Placental pericyte (primary cell): ENCODE results near the gene KRTAP1-3. TPM values are rescaled to one million over a fixed set of nuclear protein-coding genes. Genes with fewer than 3 reads are reported as not detected.

ENCODE experiments used
- small RNA-seq: library from RNA; depleted of rRNA; stranded (forward); fragments of <200 nt; gene quantifications from one replicate; pipeline ENCODE3, GENCODE V24; 2012; ENCODE audit warnings: low replicate concordance
- total RNA-seq: library from RNA; depleted of rRNA; stranded (reverse); fragments of >200 nt; gene quantifications from 2 replicates; pipeline ENCODE4 v1.2.3, GENCODE V29; 2012

KRTAP1-3 gene
- total RNA-seq: not detected in 2 replicates

GRCh38 chr17:41034346-41034935, at the start of gene KRTAP1-3:
Gene KRTAP1-3, minus strand, starts transcription at chr17:41034874. Its CDS starts 53 bp downstream, at chr17:41034821.

GRCh38 chr17:41084100-41084856, 49.6 kb upstream of the KRTAP1-3 start, which contains the start of gene KRTAP4-7:
Gene KRTAP4-7, plus strand, starts transcription at chr17:41084150. Its CDS starts 57 bp downstream, at chr17:41084207.

GRCh38 chr17:41065829-41066624, 31.4 kb upstream of the KRTAP1-3 start, which contains the start of gene KRTAP2-4:
Gene KRTAP2-4, minus strand, starts transcription at chr17:41065879. Its CDS starts 34 bp downstream, at chr17:41065845.

GRCh38 chr17:41060052-41060604, 25.5 kb upstream of the KRTAP1-3 start, which contains the start of gene KRTAP2-3:
Gene KRTAP2-3, minus strand, starts transcription at chr17:41060114. Its CDS starts 64 bp downstream, at chr17:41060050.

GRCh38 chr17:41055130-41055529, 20.5 kb upstream of the KRTAP1-3 start, which contains the start of gene KRTAP2-2:
Gene KRTAP2-2, minus strand, starts transcription at chr17:41055230. Its CDS starts 19 bp downstream, at chr17:41055211.

GRCh38 chr17:41046735-41047465, 12.2 kb upstream of the KRTAP1-3 start, which contains the start of gene KRTAP2-1:
Gene KRTAP2-1, minus strand, starts transcription at chr17:41047316. Its CDS starts 49 bp downstream, at chr17:41047267.

GRCh38 chr17:41040783-41041571, 6.3 kb upstream of the KRTAP1-3 start, which contains the start of gene KRTAP1-1:
Gene KRTAP1-1, minus strand, starts transcription at chr17:41041450. Its CDS starts 53 bp downstream, at chr17:41041397.

GRCh38 chr17:41029633-41030245, 4.9 kb downstream of the KRTAP1-3 start, which contains the start of gene KRTAP1-4:
Gene KRTAP1-4, minus strand, starts transcription at chr17:41030195. Its CDS starts 117 bp downstream, at chr17:41030078.

GRCh38 chr17:41026715-41027471, 7.8 kb downstream of the KRTAP1-3 start, which contains the start of gene KRTAP1-5:
Gene KRTAP1-5, minus strand, starts transcription at chr17:41027208. Its CDS starts 53 bp downstream, at chr17:41027155.

GRCh38 chr17:41008811-41009210, 25.9 kb downstream of the KRTAP1-3 start, which contains the start of gene KRTAP3-1:
Gene KRTAP3-1, minus strand, starts transcription at chr17:41009128. Its CDS starts 54 bp downstream, at chr17:41009074.

GRCh38 chr17:40999563-40999962, 35.1 kb downstream of the KRTAP1-3 start, which contains the start of gene KRTAP3-2:
Gene KRTAP3-2, minus strand, starts transcription at chr17:40999906. Its CDS starts 53 bp downstream, at chr17:40999853.

GRCh38 chr17:40993839-40994238, 40.8 kb downstream of the KRTAP1-3 start, which contains the start of gene KRTAP3-3:
Gene KRTAP3-3, minus strand, starts transcription at chr17:40994164. Its CDS starts 67 bp downstream, at chr17:40994097.

GRCh38 chr17:40984226-40984625, 50.4 kb downstream of the KRTAP1-3 start, which contains the start of gene KRT40:
Gene KRT40, minus strand, starts transcription at chr17:40984326. Its CDS starts 53 bp downstream, at chr17:40984273.

Small RNAs within 50 kb of the gene (small RNA-seq; reads per million reads assigned to genes)
- not detected for gene KRTAP3-4P

Other genes starting within 250 kb of the KRTAP1-3 start
- not detected in 2 replicates for gene KRT28, start 234.9 kb downstream of the KRTAP1-3 start, total RNA-seq
- gene KRT10, start 212.3 kb downstream of the KRTAP1-3 start, total RNA-seq: 3.1 and 3.5 TPM in 2 replicates
- 0.43 TPM in 1 of 2 replicates, not detected in the other for gene KRT12, start 167.7 kb downstream of the KRTAP1-3 start, total RNA-seq
- not detected in 2 replicates for gene KRT20, start 149.6 kb downstream of the KRTAP1-3 start, total RNA-seq
- gene KRT23, start 97.2 kb downstream of the KRTAP1-3 start, total RNA-seq: 0.22 TPM in 1 of 2 replicates, not detected in the other
- gene KRT39, start 67.9 kb downstream of the KRTAP1-3 start, total RNA-seq: 0.43 TPM in 1 of 2 replicates, not detected in the other
- gene KRT40, start 50.5 kb downstream of the KRTAP1-3 start, total RNA-seq: 0.14 TPM in 1 of 2 replicates, not detected in the other
- gene KRTAP3-3, start 40.7 kb downstream of the KRTAP1-3 start, total RNA-seq: not detected in 2 replicates
- gene KRTAP3-2, start 35.0 kb downstream of the KRTAP1-3 start, total RNA-seq: not detected in 2 replicates
- not detected in 2 replicates for gene KRTAP3-1, start 25.7 kb downstream of the KRTAP1-3 start, total RNA-seq
- gene KRTAP1-5, start 7.7 kb downstream of the KRTAP1-3 start, total RNA-seq: 1.5 and 14.2 TPM in 2 replicates
- not detected in 2 replicates for gene KRTAP1-4, start 4.7 kb downstream of the KRTAP1-3 start, total RNA-seq
- not detected in 2 replicates for gene KRTAP1-1, start 6.6 kb upstream of the KRTAP1-3 start, total RNA-seq
- gene KRTAP2-1, start 12.4 kb upstream of the KRTAP1-3 start, total RNA-seq: not detected in 2 replicates
- not detected in 2 replicates for gene KRTAP2-2, start 20.4 kb upstream of the KRTAP1-3 start, total RNA-seq
- 0.72 TPM in 1 of 2 replicates, not detected in the other for gene KRTAP2-3, start 25.2 kb upstream of the KRTAP1-3 start, total RNA-seq
- not detected in 2 replicates for gene KRTAP2-4, start 31.0 kb upstream of the KRTAP1-3 start, total RNA-seq
- gene KRTAP4-7, start 49.3 kb upstream of the KRTAP1-3 start, total RNA-seq: not detected in 2 replicates
- gene KRTAP4-8, start 63.3 kb upstream of the KRTAP1-3 start, total RNA-seq: not detected in 2 replicates
- not detected in 2 replicates for gene KRTAP4-16, start 67.3 kb upstream of the KRTAP1-3 start, total RNA-seq
- not detected in 2 replicates for gene KRTAP4-9, start 70.5 kb upstream of the KRTAP1-3 start, total RNA-seq
- not detected in 2 replicates for gene KRTAP4-11, start 83.5 kb upstream of the KRTAP1-3 start, total RNA-seq
- gene KRTAP4-12, start 89.3 kb upstream of the KRTAP1-3 start, total RNA-seq: not detected in 2 replicates
- not detected in 2 replicates for gene KRTAP4-6, start 105.7 kb upstream of the KRTAP1-3 start, total RNA-seq
- gene KRTAP4-5, start 115.0 kb upstream of the KRTAP1-3 start, total RNA-seq: not detected in 2 replicates
- not detected in 2 replicates for gene KRTAP4-4, start 125.9 kb upstream of the KRTAP1-3 start, total RNA-seq
- gene KRTAP4-3, start 133.3 kb upstream of the KRTAP1-3 start, total RNA-seq: not detected in 2 replicates
- gene KRTAP4-2, start 143.3 kb upstream of the KRTAP1-3 start, total RNA-seq: not detected in 2 replicates
- not detected in 2 replicates for gene KRTAP4-1, start 150.0 kb upstream of the KRTAP1-3 start, total RNA-seq
- not detected in 2 replicates for gene KRTAP9-1, start 155.0 kb upstream of the KRTAP1-3 start, total RNA-seq
- gene KRTAP9-2, start 191.8 kb upstream of the KRTAP1-3 start, total RNA-seq: not detected in 2 replicates
- gene KRTAP9-3, start 197.6 kb upstream of the KRTAP1-3 start, total RNA-seq: not detected in 2 replicates
- gene KRTAP9-8, start 203.1 kb upstream of the KRTAP1-3 start, total RNA-seq: not detected in 2 replicates
- not detected in 2 replicates for gene KRTAP9-4, start 214.8 kb upstream of the KRTAP1-3 start, total RNA-seq
- not detected in 2 replicates for gene KRTAP9-9, start 220.5 kb upstream of the KRTAP1-3 start, total RNA-seq
- not detected in 2 replicates for gene KRTAP9-6, start 230.5 kb upstream of the KRTAP1-3 start, total RNA-seq
- not detected in 2 replicates for gene KRTAP9-7, start 240.8 kb upstream of the KRTAP1-3 start, total RNA-seq